ES-I3 (cell line): ENCODE data around the gene DMRT2.

Experiments
- H3K36me3 ChIP-seq: 2 replicates; pipeline ENCODE4 v1.6.1; 2013; ENCODE audit warnings: mild to moderate bottlenecking, low read length, control low read depth, moderate library complexity; ENCODE audit not compliant: insufficient read depth
- H3K4me1 ChIP-seq: 2 replicates; pipeline ENCODE4 v1.6.1; 2013; ENCODE audit warnings: mild to moderate bottlenecking, control low read depth, low read length; ENCODE audit not compliant: insufficient read depth
- H3K9ac ChIP-seq: 2 replicates; pipeline ENCODE4 v1.6.1; 2013; ENCODE audit warnings: low read depth, mild to moderate bottlenecking, low read length, moderate library complexity
- H3K9me3 ChIP-seq: 2 replicates; pipeline ENCODE4 v1.6.1; 2013; ENCODE audit warnings: mild to moderate bottlenecking, low read length, moderate library complexity; ENCODE audit not compliant: control insufficient read depth, insufficient read depth

The DMRT2 gene

GRCh38 chr9:1028501-1029190, 21.5 kb upstream of the DMRT2 start:
- no peaks in the 10 kb centered on the region for H3K36me3 ChIP-seq
- H3K9me3 ChIP-seq, result no peaks in the 10 kb centered on the region
- H3K4me1 ChIP-seq, result no peaks in the 10 kb centered on the region
- H3K9ac ChIP-seq, result no peak overlapping the region

GRCh38 chr9:1031951-1032601, 18.1 kb upstream of the DMRT2 start:
- Histone ChIP-seq H3K9ac (no peak overlapping the region), H3K4me1 (no peaks in the 10 kb centered on the region), H3K9me3 (no peaks in the 10 kb centered on the region), H3K36me3 (no peaks in the 10 kb centered on the region)

- Histone ChIP-seq H3K9me3 (no peaks in the 10 kb centered on the region), H3K36me3 (no peaks in the 10 kb centered on the region), H3K4me1 (no peaks in the 10 kb centered on the region), H3K9ac (no peak overlapping the region)
Observed at GRCh38 chr9:1034271-1034670, 15.9 kb upstream of the DMRT2 start.

- H3K36me3 ChIP-seq, result no peaks in the 10 kb centered on the region
- H3K9ac ChIP-seq, result no peak overlapping the region
- no peaks in the 10 kb centered on the region for H3K4me1 ChIP-seq
- no peaks in the 10 kb centered on the region for H3K9me3 ChIP-seq
Observed at GRCh38 chr9:1039589-1039988, 10.6 kb upstream of the DMRT2 start.

- peak overlapping the region; percentile 90 for H3K9ac ChIP-seq
- no peaks in the 10 kb centered on the region; the same call in 1 of the 2 replicates for H3K9me3 ChIP-seq
- H3K36me3 ChIP-seq, result no peaks in the 10 kb centered on the region
- no peaks in the 10 kb centered on the region for H3K4me1 ChIP-seq
Observed at GRCh38 chr9:1042466-1042865, 7.7 kb upstream of the DMRT2 start.

- Histone ChIP-seq H3K36me3 (no peaks in the 10 kb centered on the region), H3K4me1 (no peaks in the 10 kb centered on the region), H3K9ac (no peak overlapping the region), H3K9me3 (no peaks in the 10 kb centered on the region; the same call in 1 of the 2 replicates)
Observed at GRCh38 chr9:1044643-1045042, 5.5 kb upstream of the DMRT2 start.

GRCh38 chr9:1046639-1047572, 3.3 kb upstream of the DMRT2 start:
- H3K4me1 ChIP-seq, result no peaks in the 10 kb centered on the region
- H3K9me3 ChIP-seq, result no peaks in the 10 kb centered on the region; the same call in 1 of the 2 replicates
- H3K36me3 ChIP-seq, result no peaks in the 10 kb centered on the region
- no peak overlapping the region for H3K9ac ChIP-seq

GRCh38 chr9:1047591-1048230, 2.4 kb upstream of the DMRT2 start:
- Histone ChIP-seq H3K9me3 (no peaks in the 10 kb centered on the region; the same call in 1 of the 2 replicates), H3K9ac (no peak overlapping the region), H3K4me1 (no peaks in the 10 kb centered on the region), H3K36me3 (no peaks in the 10 kb centered on the region)

- H3K9ac ChIP-seq, result no peak overlapping the region
- H3K36me3 ChIP-seq, result no peaks in the 10 kb centered on the region
- no peaks in the 10 kb centered on the region for H3K4me1 ChIP-seq
- H3K9me3 ChIP-seq, result no peaks in the 10 kb centered on the region; the same call in 1 of the 2 replicates
Observed at GRCh38 chr9:1048231-1048619, 1.9 kb upstream of the DMRT2 start.

GRCh38 chr9:1048811-1049210, 1.3 kb upstream of the DMRT2 start:
- no peaks in the 10 kb centered on the region for H3K36me3 ChIP-seq
- no peaks in the 10 kb centered on the region; the same call in 1 of the 2 replicates for H3K9me3 ChIP-seq
- H3K9ac ChIP-seq, result no peak overlapping the region
- no peaks in the 10 kb centered on the region for H3K4me1 ChIP-seq

GRCh38 chr9:1049641-1050040, 516 bp upstream of the DMRT2 start:
- Histone ChIP-seq H3K9me3 (no peaks in the 10 kb centered on the region; the same call in 1 of the 2 replicates), H3K9ac (no peak overlapping the region; the same call in 1 of the 2 replicates), H3K36me3 (no peaks in the 10 kb centered on the region), H3K4me1 (no peaks in the 10 kb centered on the region)

GRCh38 chr9:1051210-1051583, 1.0 kb downstream of the DMRT2 start:
- H3K4me1 ChIP-seq, result no peaks in the 10 kb centered on the region
- H3K36me3 ChIP-seq, result no peaks in the 10 kb centered on the region
- peak overlapping the region; percentile 62; the same call in 1 of the 2 replicates for H3K9ac ChIP-seq
- no peaks in the 10 kb centered on the region for H3K9me3 ChIP-seq

GRCh38 chr9:1051584-1052275, 1.6 kb downstream of the DMRT2 start:
- H3K9me3 ChIP-seq, result no peaks in the 10 kb centered on the region

More at GRCh38 chr9:1051584-1052275, 1.6 kb downstream of the DMRT2 start:
- H3K9ac ChIP-seq, result peak overlapping the region; percentile 62
- H3K36me3 ChIP-seq, result no peaks in the 10 kb centered on the region
- H3K4me1 ChIP-seq, result no peaks in the 10 kb centered on the region
